Osteoblast (primary cell): ENCODE measurements around the gene PRR3. TPM values are rescaled to one million over a fixed set of nuclear protein-coding genes. Genes with fewer than 3 reads are reported as not detected.

ENCODE experiments used
- DNase-seq: peaks from one replicate; pipeline ENCODE4 v3.0.0; 2011; ENCODE audit warnings: low spot score, mixed read lengths; ENCODE audit not compliant: insufficient read length; ENCODE audit errors: missing footprints
- H2AFZ ChIP-seq: 2 replicates; pipeline ENCODE4 v1.6.0; 2011; ENCODE audit warnings: mild to moderate bottlenecking, low read length
- H3K27ac ChIP-seq: 2 replicates; pipeline ENCODE4 v1.5.1; 2011; ENCODE audit warnings: mild to moderate bottlenecking, low read depth, low read length, moderate library complexity
- H3K27me3 ChIP-seq: 2 replicates; pipeline ENCODE4 v1.6.0; 2012; ENCODE audit warnings: mild to moderate bottlenecking, control low read depth, inconsistent platforms, low read length, moderate library complexity; ENCODE audit not compliant: insufficient read depth
- H3K36me3 ChIP-seq: 2 replicates; pipeline ENCODE4 v1.5.1; 2011; ENCODE audit warnings: mild to moderate bottlenecking, low read length, control low read depth, moderate library complexity; ENCODE audit not compliant: insufficient read depth
- H3K4me1 ChIP-seq: 2 replicates; pipeline ENCODE4 v1.5.1; 2011; ENCODE audit warnings: mild to moderate bottlenecking, low read length, control low read depth, moderate library complexity; ENCODE audit not compliant: insufficient read depth
- H3K4me2 ChIP-seq: 2 replicates; pipeline ENCODE4 v1.6.0; 2011; ENCODE audit warnings: mild to moderate bottlenecking, low read length; ENCODE audit not compliant: insufficient read depth
- H3K4me3 ChIP-seq: fragments of 200-600 bp; sonication (generic); 3 replicates; pipeline ENCODE4 v1.5.1; 2012; ENCODE audit warnings: mild to moderate bottlenecking, low read length, inconsistent platforms; ENCODE audit not compliant: insufficient read depth
- H3K79me2 ChIP-seq: 2 replicates; pipeline ENCODE4 v1.6.0; 2012; ENCODE audit warnings: mild to moderate bottlenecking, low read length, control low read depth, inconsistent platforms; ENCODE audit not compliant: insufficient read depth
- H3K9me3 ChIP-seq: 2 replicates; pipeline ENCODE4 v1.5.1; 2011; ENCODE audit warnings: low read depth, low read length, control low read depth
- H4K20me1 ChIP-seq: 2 replicates; pipeline ENCODE4 v1.6.0; 2012; ENCODE audit warnings: mild to moderate bottlenecking, low read length, control low read depth; ENCODE audit not compliant: insufficient read depth
- total RNA-seq: library from RNA; depleted of rRNA; stranded (reverse); fragments of >200 nt; gene quantifications from 2 replicates; pipeline ENCODE4 v1.2.3, GENCODE V29; 2012
- TF ChIP-seq, protein P1 (sequence below): IDR thresholded peaks from 2 replicates; pipeline ENCODE4 v1.5.1; 2011; ENCODE audit warnings: mild to moderate bottlenecking, low read depth, low read length, moderate library complexity; ENCODE audit errors: extremely low read depth

PRR3 gene
- total RNA-seq, 1 donor = 7.2 TPM

DNA sequence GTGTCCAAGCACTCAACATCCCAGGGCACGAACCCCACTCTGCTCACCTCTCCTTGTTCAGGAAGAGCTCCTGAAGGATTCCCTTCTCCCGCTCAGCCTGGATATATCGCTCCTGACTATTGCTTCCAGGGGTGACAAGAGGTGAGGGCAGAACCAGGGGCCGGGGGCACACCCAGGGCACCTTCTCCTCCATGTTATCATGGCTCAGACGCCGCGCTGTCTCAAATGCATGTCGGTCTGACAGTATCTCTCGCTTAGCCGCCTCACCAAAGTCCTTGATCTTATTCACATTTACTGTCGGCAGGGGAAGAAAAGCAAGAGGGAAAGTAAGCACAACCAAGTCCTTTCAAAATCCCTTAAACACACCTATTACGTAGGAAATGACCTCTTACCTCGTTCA, 46.9 kb downstream of the PRR3 start:
- Histone ChIP-seq H3K4me2 (no peak overlapping the region), H3K27ac (no peak overlapping the region), H3K4me3 (no peak overlapping the region), H3K27me3 (no peaks in the 10 kb centered on the region), H3K4me1 (no peaks in the 10 kb centered on the region), H3K9me3 (no peaks in the 10 kb centered on the region), H3K79me2 (peaks cover 6% of the 10 kb centered on the region), H3K36me3 (peaks cover 90% of the 10 kb centered on the region), H2AFZ (no peak overlapping the region), H4K20me1 (peaks cover 32% of the 10 kb centered on the region)
- no peak for DNase-seq
- TF ChIP-seq, protein P1, sequence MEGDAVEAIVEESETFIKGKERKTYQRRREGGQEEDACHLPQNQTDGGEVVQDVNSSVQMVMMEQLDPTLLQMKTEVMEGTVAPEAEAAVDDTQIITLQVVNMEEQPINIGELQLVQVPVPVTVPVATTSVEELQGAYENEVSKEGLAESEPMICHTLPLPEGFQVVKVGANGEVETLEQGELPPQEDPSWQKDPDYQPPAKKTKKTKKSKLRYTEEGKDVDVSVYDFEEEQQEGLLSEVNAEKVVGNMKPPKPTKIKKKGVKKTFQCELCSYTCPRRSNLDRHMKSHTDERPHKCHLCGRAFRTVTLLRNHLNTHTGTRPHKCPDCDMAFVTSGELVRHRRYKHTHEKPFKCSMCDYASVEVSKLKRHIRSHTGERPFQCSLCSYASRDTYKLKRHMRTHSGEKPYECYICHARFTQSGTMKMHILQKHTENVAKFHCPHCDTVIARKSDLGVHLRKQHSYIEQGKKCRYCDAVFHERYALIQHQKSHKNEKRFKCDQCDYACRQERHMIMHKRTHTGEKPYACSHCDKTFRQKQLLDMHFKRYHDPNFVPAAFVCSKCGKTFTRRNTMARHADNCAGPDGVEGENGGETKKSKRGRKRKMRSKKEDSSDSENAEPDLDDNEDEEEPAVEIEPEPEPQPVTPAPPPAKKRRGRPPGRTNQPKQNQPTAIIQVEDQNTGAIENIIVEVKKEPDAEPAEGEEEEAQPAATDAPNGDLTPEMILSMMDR = no peak

DNA sequence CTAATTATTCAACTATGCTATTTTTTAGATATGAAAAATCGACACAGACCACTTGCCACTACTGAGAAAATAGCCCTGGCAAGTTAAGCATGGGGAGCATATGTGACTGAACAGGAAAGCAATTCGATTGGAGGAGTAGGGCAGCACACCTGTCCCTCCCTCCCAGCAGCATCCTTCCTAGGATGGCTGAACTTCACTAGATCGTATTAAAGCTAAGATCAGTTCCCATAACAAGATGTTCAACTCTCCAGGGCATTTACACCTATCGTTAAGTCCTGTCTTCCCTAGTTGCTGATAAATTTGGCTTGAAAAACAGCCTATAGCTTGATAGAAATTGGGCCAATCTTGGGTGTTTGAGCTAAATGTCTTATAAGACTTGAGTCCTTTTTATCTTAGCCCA, 53.0 kb downstream of the PRR3 start:
- Histone ChIP-seq H3K27ac (peak overlapping the region; percentile 38), H3K4me2 (no peak overlapping the region), H3K36me3 (peaks cover 65% of the 10 kb centered on the region), H4K20me1 (peaks cover 50% of the 10 kb centered on the region), H3K4me3 (no peak overlapping the region), H3K4me1 (peaks cover 44% of the 10 kb centered on the region), H3K79me2 (peaks cover 34% of the 10 kb centered on the region), H3K27me3 (no peaks in the 10 kb centered on the region), H2AFZ (no peak overlapping the region), H3K9me3 (no peaks in the 10 kb centered on the region)
- TF ChIP-seq, protein P1 = no peak
- DNase-seq = no peak

DNA sequence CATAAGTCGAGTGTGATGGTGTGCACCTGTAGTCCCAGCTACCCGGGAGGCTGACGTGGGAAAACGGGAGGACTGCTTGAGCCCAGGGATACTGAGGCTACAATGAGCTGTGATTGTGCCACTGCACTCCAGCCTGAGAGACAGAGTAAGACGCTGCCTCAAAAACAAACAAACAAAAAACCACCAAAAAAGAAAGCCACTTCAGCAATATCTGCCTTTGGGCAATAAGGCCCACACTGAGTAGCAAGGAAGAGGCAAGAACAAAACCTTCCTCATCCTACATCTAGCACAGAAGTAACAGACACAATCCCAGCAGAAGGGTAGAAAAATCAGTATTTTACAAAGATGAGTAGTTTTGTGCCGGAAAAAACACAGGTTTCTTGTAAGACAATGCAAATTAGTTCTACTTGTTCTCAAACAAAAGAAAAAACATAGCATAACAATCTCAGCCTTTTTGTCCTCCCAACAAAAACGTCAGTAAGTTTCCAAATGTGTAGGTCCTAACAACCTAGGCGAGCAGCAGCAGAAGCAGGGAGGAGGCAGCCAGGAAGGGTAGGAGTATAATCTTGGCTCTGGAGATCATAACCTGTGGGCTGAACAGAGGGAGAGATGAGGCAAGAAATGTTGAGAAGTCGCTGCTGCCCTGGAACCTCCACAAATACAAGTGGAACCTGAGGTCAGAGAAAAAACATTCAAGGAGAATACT, 54.2 kb downstream of the PRR3 start:
- Histone ChIP-seq H3K27me3 (no peaks in the 10 kb centered on the region), H3K9me3 (no peaks in the 10 kb centered on the region), H3K79me2 (peaks cover 39% of the 10 kb centered on the region), H2AFZ (no peak overlapping the region), H4K20me1 (peaks cover 50% of the 10 kb centered on the region), H3K27ac (peak overlapping the region; percentile 42), H3K36me3 (peaks cover 58% of the 10 kb centered on the region), H3K4me2 (no peak overlapping the region), H3K4me3 (no peak overlapping the region), H3K4me1 (peaks cover 50% of the 10 kb centered on the region)
- TF ChIP-seq, protein P1 = no peak
- DNase-seq = no peak

DNA sequence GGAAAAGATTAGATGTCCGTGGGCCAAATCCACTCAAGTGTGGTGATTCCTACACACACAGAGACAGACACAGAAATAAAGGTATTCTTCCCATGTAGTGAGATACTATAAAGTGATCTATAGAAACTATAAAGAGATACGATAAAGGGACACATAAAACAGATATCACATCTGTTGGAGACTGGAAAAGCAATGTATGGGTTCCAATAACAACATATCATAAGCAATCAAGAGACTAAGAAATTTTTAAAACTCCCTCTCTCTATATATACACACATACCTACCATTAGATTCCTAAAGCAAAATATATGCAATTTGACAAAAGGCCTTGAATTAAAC, 54.7 kb downstream of the PRR3 start:
- Histone ChIP-seq H3K4me1 (peaks cover 52% of the 10 kb centered on the region), H3K27ac (peak overlapping the region; percentile 42), H3K9me3 (no peaks in the 10 kb centered on the region), H2AFZ (no peak overlapping the region), H3K27me3 (no peaks in the 10 kb centered on the region), H3K4me2 (peak overlapping the region; percentile 9), H3K36me3 (peaks cover 58% of the 10 kb centered on the region), H3K79me2 (peaks cover 42% of the 10 kb centered on the region), H4K20me1 (peaks cover 46% of the 10 kb centered on the region), H3K4me3 (no peak overlapping the region)
- TF ChIP-seq, protein P1 = no peak
- no peak for DNase-seq
